Measurements from ENCODE around the gene PRG2. TPM values are rescaled to one million over a fixed set of nuclear protein-coding genes. Genes with fewer than 3 reads are reported as not detected.

The PRG2 gene
- total RNA-seq, 2 experiments from 2014 or later: 1.1 TPM; not detected in 1

DNA sequence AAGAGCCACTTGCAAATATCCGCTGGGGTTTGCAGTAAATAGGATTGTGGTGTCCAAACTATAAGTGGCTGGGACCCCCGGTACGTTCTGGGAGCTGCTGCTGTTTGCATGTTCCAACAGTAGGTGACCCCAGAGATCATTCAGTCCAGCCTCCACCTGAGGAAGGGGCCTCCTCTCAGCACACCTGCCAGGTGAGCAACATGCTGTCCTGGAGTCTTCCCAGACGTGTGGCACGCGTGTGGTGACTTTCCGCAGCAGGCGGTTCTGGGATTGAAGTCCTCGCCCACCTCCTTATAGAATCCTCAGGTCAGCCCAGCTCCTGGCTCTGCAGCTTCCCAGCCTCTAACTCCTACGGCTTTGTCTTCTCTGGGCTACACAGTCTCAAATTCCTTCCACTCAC is 45.6 kb downstream of the PRG2 start:
- CTCF ChIA-PET (ENCODE audit: unreplicated experiment): no interaction called here
- Histone ChIP-seq H3K4me3 (ENCODE audit: low read depth, low read length, poor library complexity, severe bottlenecking) (no peak overlapping the region), H3K27ac (ENCODE audit: low read depth, low read length, poor library complexity, severe bottlenecking) (no peak overlapping the region), H3K79me2 (ENCODE audit: insufficient read depth, low read depth, low read length) (no peaks in the 10 kb centered on the region), H3K36me3 (ENCODE audit: insufficient read depth, low read length) (no peaks in the 10 kb centered on the region), H4K20me1 (ENCODE audit: insufficient read depth, low read length) (no peaks in the 10 kb centered on the region), H3K4me1 (ENCODE audit: insufficient read depth, low read length, poor library complexity, severe bottlenecking) (peaks cover 4% of the 10 kb centered on the region), H2AFZ (ENCODE audit: low read length) (peak overlapping the region; percentile 98), H3K9me2 (ENCODE audit: insufficient read depth, low read length) (no peaks in the 10 kb centered on the region), H3K9me3 (ENCODE audit: low read length) (no peaks in the 10 kb centered on the region), H3K4me2 (ENCODE audit: low read length) (no peak overlapping the region)
- no TSS peak for BruUV-seq (replicated peaks)
- intact Hi-C loops (cut with micrococcal nuclease; ENCODE audit: unreplicated experiment): loop anchor here (1.0 to 5.0 kb wide), 4 partner anchors 112 to 296 kb away; partner anchors contain the start of gene TIMM10
- POLR2A ChIA-PET: no interaction called here
- TF ChIP-seq, protein P1, sequence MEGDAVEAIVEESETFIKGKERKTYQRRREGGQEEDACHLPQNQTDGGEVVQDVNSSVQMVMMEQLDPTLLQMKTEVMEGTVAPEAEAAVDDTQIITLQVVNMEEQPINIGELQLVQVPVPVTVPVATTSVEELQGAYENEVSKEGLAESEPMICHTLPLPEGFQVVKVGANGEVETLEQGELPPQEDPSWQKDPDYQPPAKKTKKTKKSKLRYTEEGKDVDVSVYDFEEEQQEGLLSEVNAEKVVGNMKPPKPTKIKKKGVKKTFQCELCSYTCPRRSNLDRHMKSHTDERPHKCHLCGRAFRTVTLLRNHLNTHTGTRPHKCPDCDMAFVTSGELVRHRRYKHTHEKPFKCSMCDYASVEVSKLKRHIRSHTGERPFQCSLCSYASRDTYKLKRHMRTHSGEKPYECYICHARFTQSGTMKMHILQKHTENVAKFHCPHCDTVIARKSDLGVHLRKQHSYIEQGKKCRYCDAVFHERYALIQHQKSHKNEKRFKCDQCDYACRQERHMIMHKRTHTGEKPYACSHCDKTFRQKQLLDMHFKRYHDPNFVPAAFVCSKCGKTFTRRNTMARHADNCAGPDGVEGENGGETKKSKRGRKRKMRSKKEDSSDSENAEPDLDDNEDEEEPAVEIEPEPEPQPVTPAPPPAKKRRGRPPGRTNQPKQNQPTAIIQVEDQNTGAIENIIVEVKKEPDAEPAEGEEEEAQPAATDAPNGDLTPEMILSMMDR (conservative IDR thresholded peaks at IDR 0.05; ENCODE audit: low read length): no peak
- no peak for TF ChIP-seq EZH2phosphoT487 (IDR thresholded peaks at IDR 0.05; ENCODE audit: borderline replicate concordance, low read depth, low read length)
- no peak for DNase-seq (ENCODE audit: low spot score)

DNA sequence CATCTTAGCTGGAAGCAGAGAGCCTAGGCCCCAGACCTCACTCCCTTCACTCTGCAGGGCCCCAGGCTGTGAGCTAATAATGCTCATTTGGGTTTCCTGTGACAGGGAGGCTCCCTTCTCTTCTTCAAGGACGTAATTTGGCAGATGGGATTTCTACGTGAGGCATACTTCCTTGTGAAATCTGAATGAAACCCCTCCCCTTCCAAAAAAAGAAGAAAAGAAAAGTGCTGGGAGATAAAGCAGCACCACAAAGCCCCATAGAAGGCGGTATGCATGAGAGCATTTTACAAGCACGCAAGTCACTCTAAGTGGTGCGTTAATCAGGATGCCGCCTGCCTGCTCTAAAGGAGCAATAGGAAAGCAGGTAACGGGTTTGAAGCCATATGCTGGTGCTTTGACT is 46.6 kb downstream of the PRG2 start:
- no peaks in the 10 kb centered on the region for H4K20me1 ChIP-seq (ENCODE audit: insufficient read depth, low read length)
- H3K36me3 ChIP-seq (ENCODE audit: insufficient read depth, low read length): no peaks in the 10 kb centered on the region
- no peak overlapping the region for H2AFZ ChIP-seq (ENCODE audit: low read length)
- POLR2A ChIA-PET: interaction anchor here (0.6 kb wide), 1 partner anchor 68 kb away, joined by 7 read pairs; no protein-coding TSS in a partner anchor
- H3K4me1 ChIP-seq (ENCODE audit: insufficient read depth, low read length, poor library complexity, severe bottlenecking): peaks cover 4% of the 10 kb centered on the region
- TF ChIP-seq, protein P1 (conservative IDR thresholded peaks at IDR 0.05; ENCODE audit: low read length): no peak
- no peak for TF ChIP-seq EZH2phosphoT487 (IDR thresholded peaks at IDR 0.05; ENCODE audit: borderline replicate concordance, low read depth, low read length)
- no peak overlapping the region for H3K27ac ChIP-seq (ENCODE audit: low read depth, low read length, poor library complexity, severe bottlenecking)
- BruUV-seq (replicated peaks): no TSS peak
- no peaks in the 10 kb centered on the region for H3K9me3 ChIP-seq (ENCODE audit: low read length)
- no peak for DNase-seq (ENCODE audit: low spot score)
- H3K4me3 ChIP-seq (ENCODE audit: low read depth, low read length, poor library complexity, severe bottlenecking): no peak overlapping the region
- intact Hi-C loops (cut with micrococcal nuclease; ENCODE audit: unreplicated experiment): no loop called here
- no peaks in the 10 kb centered on the region for H3K79me2 ChIP-seq (ENCODE audit: insufficient read depth, low read depth, low read length)
- CTCF ChIA-PET (ENCODE audit: unreplicated experiment): no interaction called here
- H3K9me2 ChIP-seq (ENCODE audit: insufficient read depth, low read length): no peaks in the 10 kb centered on the region
- no peak overlapping the region for H3K4me2 ChIP-seq (ENCODE audit: low read length)

DNA sequence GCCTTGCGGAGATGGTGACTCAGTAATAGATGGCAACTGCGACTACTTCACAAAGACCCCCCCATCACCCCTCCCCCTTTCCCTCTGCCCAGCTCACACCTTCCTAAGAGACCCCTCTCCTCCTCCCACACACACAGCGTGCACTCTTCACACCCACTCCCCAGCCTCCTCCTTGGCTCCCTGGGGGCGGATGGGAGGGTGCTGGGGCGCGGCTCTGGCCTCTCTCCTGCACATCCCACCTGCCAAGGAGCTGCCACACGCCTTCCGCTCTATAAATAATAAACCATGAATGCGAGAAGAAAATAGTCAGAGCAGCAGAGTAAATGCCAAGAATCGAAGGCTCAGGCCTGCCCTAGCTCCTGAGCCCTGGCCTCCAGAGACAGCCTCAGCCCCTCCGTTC is 47.7 kb downstream of the PRG2 start:
- no peaks in the 10 kb centered on the region for H4K20me1 ChIP-seq (ENCODE audit: insufficient read depth, low read length)
- no peaks in the 10 kb centered on the region for H3K36me3 ChIP-seq (ENCODE audit: insufficient read depth, low read length)
- H3K4me3 ChIP-seq (ENCODE audit: low read depth, low read length, poor library complexity, severe bottlenecking): no peak overlapping the region
- ChIA-PET POLR2A (interaction anchor here (0.9 to 1.3 kb wide), 2 partner anchors 17 to 21 kb away, joined by 3 read pairs; no protein-coding TSS in a partner anchor), CTCF (ENCODE audit: unreplicated experiment) (no interaction called here)
- H3K4me2 ChIP-seq (ENCODE audit: low read length): no peak overlapping the region
- TF ChIP-seq EZH2phosphoT487 (IDR thresholded peaks at IDR 0.05; ENCODE audit: borderline replicate concordance, low read depth, low read length): no peak
- TF ChIP-seq, protein P1 (conservative IDR thresholded peaks at IDR 0.05; ENCODE audit: low read length): no peak
- no peaks in the 10 kb centered on the region for H3K9me2 ChIP-seq (ENCODE audit: insufficient read depth, low read length)
- BruUV-seq (replicated peaks): no TSS peak
- DNase-seq (ENCODE audit: low spot score): no peak
- peaks cover 4% of the 10 kb centered on the region for H3K4me1 ChIP-seq (ENCODE audit: insufficient read depth, low read length, poor library complexity, severe bottlenecking)
- no peak overlapping the region for H2AFZ ChIP-seq (ENCODE audit: low read length)
- no peak overlapping the region for H3K27ac ChIP-seq (ENCODE audit: low read depth, low read length, poor library complexity, severe bottlenecking)
- intact Hi-C loops (cut with micrococcal nuclease; ENCODE audit: unreplicated experiment): no loop called here
- no peaks in the 10 kb centered on the region for H3K79me2 ChIP-seq (ENCODE audit: insufficient read depth, low read depth, low read length)
- H3K9me3 ChIP-seq (ENCODE audit: low read length): no peaks in the 10 kb centered on the region
